Endothelial cell (in vitro differentiated cells): ENCODE results near the gene PDZRN4. TPM values are rescaled to one million over a fixed set of nuclear protein-coding genes. Genes with fewer than 3 reads are reported as not detected.
"Not testable (repeated sequence)": the region's sequence is repeated elsewhere in the genome, so short reads cannot be mapped to it uniquely, and the experiment has no call there.

Source experiments
- DNase-seq: peaks from one replicate; pipeline ENCODE4 v3.0.0; 2021; ENCODE audit warnings: low spot score
- H3K27ac Mint-ChIP-seq: one replicate; pipeline ENCODE4 v1.8.0; 2021; ENCODE audit warnings: mixed read lengths, inconsistent platforms; ENCODE audit not compliant: unreplicated experiment
- H3K27me3 Mint-ChIP-seq: one replicate; pipeline ENCODE4 v1.8.0; 2021; ENCODE audit warnings: mild to moderate bottlenecking, moderate library complexity, mixed read lengths, inconsistent platforms; ENCODE audit not compliant: unreplicated experiment
- H3K36me3 Mint-ChIP-seq: one replicate; pipeline ENCODE4 v1.8.0; 2021; ENCODE audit warnings: mild to moderate bottlenecking, low read depth, mixed read lengths, inconsistent platforms; ENCODE audit not compliant: unreplicated experiment
- H3K4me1 Mint-ChIP-seq: one replicate; pipeline ENCODE4 v1.8.0; 2021; ENCODE audit warnings: mild to moderate bottlenecking, mixed read lengths, inconsistent platforms; ENCODE audit not compliant: unreplicated experiment
- H3K4me3 Mint-ChIP-seq: one replicate; pipeline ENCODE4 v1.8.0; 2021; ENCODE audit warnings: mild to moderate bottlenecking, mixed read lengths, inconsistent platforms; ENCODE audit not compliant: unreplicated experiment
- H3K9me3 Mint-ChIP-seq: one replicate; pipeline ENCODE4 v1.8.0; 2021; ENCODE audit warnings: mixed read lengths, inconsistent platforms; ENCODE audit not compliant: unreplicated experiment
- CTCF ChIP-seq: fragments of 200-600 bp; sonication (generic); IDR thresholded peaks from one replicate; pipeline ENCODE4 v1.5.0; 2021; ENCODE audit warnings: antibody characterized with exemption; ENCODE audit not compliant: unreplicated experiment
- total RNA-seq: library from RNA; stranded (reverse); fragmentation: NEBNext Ultra II Directional; extraction: Animal tissue kit (Norgen Biotek cat#: 25700); gene quantifications from one replicate; pipeline ENCODE4 v1.2.1, GENCODE V29; 2021; ENCODE audit not compliant: unreplicated experiment

PDZRN4 gene
- total RNA-seq, 1 donor from 2014 or later, result not detected

- Mint-ChIP-seq H3K9me3 (no peaks in the 10 kb centered on the region), H3K36me3 (no peaks in the 10 kb centered on the region), H3K4me3 (no peak overlapping the region), H3K27me3 (no peaks in the 10 kb centered on the region), H3K4me1 (no peaks in the 10 kb centered on the region), H3K27ac (no peak overlapping the region)
- TF ChIP-seq CTCF, result no peak
- DNase-seq, result no peak
Measured at GRCh38 chr12:41162461-41162860, 25.7 kb upstream of the PDZRN4 start.

- Mint-ChIP-seq H3K4me3 (no peak overlapping the region), H3K27me3 (no peaks in the 10 kb centered on the region), H3K9me3 (no peaks in the 10 kb centered on the region), H3K27ac (no peak overlapping the region), H3K4me1 (no peaks in the 10 kb centered on the region), H3K36me3 (no peaks in the 10 kb centered on the region)
- TF ChIP-seq CTCF, result no peak
- DNase-seq, result no peak
Measured at GRCh38 chr12:41167701-41168100, 20.4 kb upstream of the PDZRN4 start.

- Mint-ChIP-seq H3K4me3 (no peak overlapping the region), H3K9me3 (no peaks in the 10 kb centered on the region), H3K4me1 (no peaks in the 10 kb centered on the region), H3K27ac (no peak overlapping the region), H3K36me3 (no peaks in the 10 kb centered on the region), H3K27me3 (no peaks in the 10 kb centered on the region)
- no peak for TF ChIP-seq CTCF
- no peak for DNase-seq
Measured at GRCh38 chr12:41174602-41175001, 13.5 kb upstream of the PDZRN4 start.

GRCh38 chr12:41179507-41179906 lies 8.6 kb upstream of the PDZRN4 start:
- H3K36me3 Mint-ChIP-seq, H3K4me3 Mint-ChIP-seq, H3K27me3 Mint-ChIP-seq, H3K27ac Mint-ChIP-seq, H3K9me3 Mint-ChIP-seq, H3K4me1 Mint-ChIP-seq, DNase-seq: not testable (repeated sequence)

- DNase-seq, result no peak
- peaks cover 7% of the 10 kb centered on the region for H3K27me3 Mint-ChIP-seq
- no peak overlapping the region for H3K4me3 Mint-ChIP-seq
- H3K36me3 Mint-ChIP-seq, result no peaks in the 10 kb centered on the region
- no peak for TF ChIP-seq CTCF
- H3K27ac Mint-ChIP-seq, result no peak overlapping the region
- no peaks in the 10 kb centered on the region for H3K9me3 Mint-ChIP-seq
- H3K4me1 Mint-ChIP-seq, result peaks cover 14% of the 10 kb centered on the region
Measured at GRCh38 chr12:41184864-41185263, 3.3 kb upstream of the PDZRN4 start.

GRCh38 chr12:41186026-41186425 lies 2.1 kb upstream of the PDZRN4 start:
- H3K9me3 Mint-ChIP-seq, result no peaks in the 10 kb centered on the region
- H3K36me3 Mint-ChIP-seq, result no peaks in the 10 kb centered on the region
- H3K4me1 Mint-ChIP-seq, result peaks cover 16% of the 10 kb centered on the region
- no peak for DNase-seq
- H3K4me3 Mint-ChIP-seq, result no peak overlapping the region
- TF ChIP-seq CTCF, result no peak
- H3K27me3 Mint-ChIP-seq, result peaks cover 7% of the 10 kb centered on the region
- no peak overlapping the region for H3K27ac Mint-ChIP-seq
